ENCODE results near the gene GRAP. TPM values are rescaled to one million over a fixed set of nuclear protein-coding genes. Genes with fewer than 3 reads are reported as not detected.

Gene GRAP
- total RNA-seq, 1 donor from 2014 or later: 0.35 TPM

DNA sequence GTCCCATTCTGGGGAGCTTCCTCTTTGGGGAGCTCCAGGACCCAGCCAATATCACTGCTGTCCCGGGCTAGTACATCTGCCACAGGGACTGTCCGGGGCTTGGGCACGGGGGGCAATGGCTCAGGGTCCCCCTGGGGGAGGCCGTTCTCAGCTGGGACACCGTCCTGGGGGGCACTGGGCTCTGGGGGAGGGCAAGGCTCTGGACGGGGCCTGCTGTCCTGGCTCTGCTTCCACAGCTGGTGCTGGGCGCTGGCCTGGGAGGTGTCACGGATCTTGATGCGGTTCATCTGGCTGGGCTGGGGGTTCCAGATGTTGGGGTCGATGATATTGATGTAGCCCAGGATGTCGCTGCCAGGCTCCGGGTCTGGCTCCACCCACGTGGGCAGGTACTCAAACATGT, 68.7 kb downstream of the GRAP start:
- Mint-ChIP-seq H3K9me3 (ENCODE audit: low read depth) (no peaks in the 10 kb centered on the region), H3K27me3 (ENCODE audit: low read depth) (no peaks in the 10 kb centered on the region), H3K36me3 (ENCODE audit: low read depth) (peaks cover 3% of the 10 kb centered on the region), H3K4me1 (ENCODE audit: low read depth) (peaks cover 13% of the 10 kb centered on the region), H3K4me3 (ENCODE audit: unreplicated experiment) (no peak overlapping the region), H3K27ac (ENCODE audit: unreplicated experiment) (no peak overlapping the region)
- TF ChIP-seq, protein P1, sequence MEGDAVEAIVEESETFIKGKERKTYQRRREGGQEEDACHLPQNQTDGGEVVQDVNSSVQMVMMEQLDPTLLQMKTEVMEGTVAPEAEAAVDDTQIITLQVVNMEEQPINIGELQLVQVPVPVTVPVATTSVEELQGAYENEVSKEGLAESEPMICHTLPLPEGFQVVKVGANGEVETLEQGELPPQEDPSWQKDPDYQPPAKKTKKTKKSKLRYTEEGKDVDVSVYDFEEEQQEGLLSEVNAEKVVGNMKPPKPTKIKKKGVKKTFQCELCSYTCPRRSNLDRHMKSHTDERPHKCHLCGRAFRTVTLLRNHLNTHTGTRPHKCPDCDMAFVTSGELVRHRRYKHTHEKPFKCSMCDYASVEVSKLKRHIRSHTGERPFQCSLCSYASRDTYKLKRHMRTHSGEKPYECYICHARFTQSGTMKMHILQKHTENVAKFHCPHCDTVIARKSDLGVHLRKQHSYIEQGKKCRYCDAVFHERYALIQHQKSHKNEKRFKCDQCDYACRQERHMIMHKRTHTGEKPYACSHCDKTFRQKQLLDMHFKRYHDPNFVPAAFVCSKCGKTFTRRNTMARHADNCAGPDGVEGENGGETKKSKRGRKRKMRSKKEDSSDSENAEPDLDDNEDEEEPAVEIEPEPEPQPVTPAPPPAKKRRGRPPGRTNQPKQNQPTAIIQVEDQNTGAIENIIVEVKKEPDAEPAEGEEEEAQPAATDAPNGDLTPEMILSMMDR (IDR thresholded peaks at IDR 0.05): no peak
- DNase-seq (ENCODE audit: low spot score): no peak

DNA sequence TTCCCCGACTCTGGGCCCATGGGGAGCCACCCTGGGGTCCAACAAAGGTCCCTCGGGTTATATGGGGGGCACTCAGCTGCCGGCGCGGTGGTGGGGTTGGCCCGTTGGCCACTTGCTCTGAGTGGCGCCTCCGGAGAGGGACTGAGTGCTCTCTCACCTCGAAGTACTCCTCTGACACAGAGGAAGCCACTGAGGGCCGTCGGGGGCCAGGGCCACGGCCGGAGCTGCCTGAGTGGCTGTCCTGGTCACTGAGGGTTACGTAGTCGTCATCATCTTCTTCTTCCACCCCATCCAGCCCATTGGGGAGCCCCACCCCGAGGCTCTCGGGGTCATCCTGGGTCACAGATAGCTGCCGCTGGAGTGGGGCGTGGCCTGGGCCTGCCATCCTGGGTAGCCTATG, 69.1 kb downstream of the GRAP start:
- TF ChIP-seq, protein P1 (IDR thresholded peaks at IDR 0.05): no peak
- Mint-ChIP-seq H3K9me3 (ENCODE audit: low read depth) (no peaks in the 10 kb centered on the region), H3K36me3 (ENCODE audit: low read depth) (peaks cover 3% of the 10 kb centered on the region), H3K27ac (ENCODE audit: unreplicated experiment) (no peak overlapping the region), H3K4me1 (ENCODE audit: low read depth) (peaks cover 13% of the 10 kb centered on the region), H3K27me3 (ENCODE audit: low read depth) (no peaks in the 10 kb centered on the region), H3K4me3 (ENCODE audit: unreplicated experiment) (no peak overlapping the region)
- DNase-seq (ENCODE audit: low spot score): no peak

DNA sequence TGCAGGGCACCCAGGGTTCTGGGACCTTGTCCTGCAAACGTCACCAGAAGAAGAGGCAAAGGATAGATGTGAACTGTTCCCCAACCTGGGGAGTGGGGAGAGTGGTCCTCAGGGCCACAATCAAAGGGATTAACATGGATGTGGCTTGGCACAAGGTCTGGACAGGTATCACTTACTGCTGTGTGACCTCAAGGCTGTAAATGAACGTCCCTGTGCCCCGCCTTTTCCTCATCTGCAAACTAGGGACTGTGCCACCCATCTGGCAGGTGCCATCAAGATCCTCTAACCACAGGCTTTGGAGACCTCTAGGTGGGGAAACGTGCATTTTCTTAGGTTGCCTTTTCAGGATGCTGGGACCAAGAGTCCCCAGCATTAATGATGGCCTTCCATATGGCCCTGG, 69.7 kb downstream of the GRAP start:
- DNase-seq (ENCODE audit: low spot score): no peak
- peaks cover 10% of the 10 kb centered on the region for H3K4me1 Mint-ChIP-seq (ENCODE audit: low read depth)
- H3K27me3 Mint-ChIP-seq (ENCODE audit: low read depth): no peaks in the 10 kb centered on the region
- H3K27ac Mint-ChIP-seq (ENCODE audit: unreplicated experiment): no peak overlapping the region
- TF ChIP-seq, protein P1 (IDR thresholded peaks at IDR 0.05): no peak
- H3K36me3 Mint-ChIP-seq (ENCODE audit: low read depth): peaks cover 3% of the 10 kb centered on the region
- no peak overlapping the region for H3K4me3 Mint-ChIP-seq (ENCODE audit: unreplicated experiment)
- H3K9me3 Mint-ChIP-seq (ENCODE audit: low read depth): no peaks in the 10 kb centered on the region

- H3K9me3 Mint-ChIP-seq (ENCODE audit: low read depth): no peaks in the 10 kb centered on the region
- peaks cover 3% of the 10 kb centered on the region for H3K36me3 Mint-ChIP-seq (ENCODE audit: low read depth)
- no peak overlapping the region for H3K4me3 Mint-ChIP-seq (ENCODE audit: unreplicated experiment)
- no peaks in the 10 kb centered on the region for H3K27me3 Mint-ChIP-seq (ENCODE audit: low read depth)
- DNase-seq (ENCODE audit: low spot score): no peak
- H3K4me1 Mint-ChIP-seq (ENCODE audit: low read depth): peaks cover 4% of the 10 kb centered on the region
- H3K27ac Mint-ChIP-seq (ENCODE audit: unreplicated experiment): no peak overlapping the region
- TF ChIP-seq, protein P1 (IDR thresholded peaks at IDR 0.05): no peak
Observed at GRCh38 chr17:18976201-18976600, 70.6 kb downstream of the GRAP start.

DNA sequence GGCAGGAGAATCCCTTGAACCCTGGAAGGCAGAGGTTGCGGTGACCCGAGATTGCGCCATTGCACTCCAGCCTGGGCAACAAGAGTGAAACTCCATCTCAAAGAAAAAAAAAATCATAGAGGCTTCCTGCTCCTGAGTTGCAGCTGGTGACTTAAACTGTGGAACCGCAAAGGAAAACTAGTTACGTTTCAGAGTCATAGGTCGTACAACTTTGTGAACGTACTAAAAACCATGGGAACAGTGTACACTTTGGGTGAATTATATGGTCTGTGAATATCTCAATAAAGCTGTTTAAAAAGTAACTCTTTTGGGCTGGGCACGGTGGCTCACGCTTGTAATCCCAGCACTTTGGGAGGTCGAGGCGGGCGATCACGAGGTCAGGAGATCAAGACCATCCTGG, 71.2 kb downstream of the GRAP start:
- Mint-ChIP-seq H3K27ac (ENCODE audit: unreplicated experiment) (no peak overlapping the region), H3K27me3 (ENCODE audit: low read depth) (no peaks in the 10 kb centered on the region), H3K4me3 (ENCODE audit: unreplicated experiment) (no peak overlapping the region), H3K4me1 (ENCODE audit: low read depth) (no peaks in the 10 kb centered on the region), H3K36me3 (ENCODE audit: low read depth) (peaks cover 5% of the 10 kb centered on the region), H3K9me3 (ENCODE audit: low read depth) (no peaks in the 10 kb centered on the region)
- TF ChIP-seq, protein P1 (IDR thresholded peaks at IDR 0.05): no peak
- DNase-seq (ENCODE audit: low spot score): no peak

Measured in chondrocyte (in vitro differentiated cells).